GM12874 (cell line): ENCODE measurements around the gene CCDC175.

Experiments used
- CTCF ChIP-seq: IDR thresholded peaks from 2 replicates; pipeline ENCODE4 v1.5.1; 2011; ENCODE audit warnings: low read depth, mild to moderate bottlenecking, control low read depth, low read length, moderate library complexity; ENCODE audit not compliant: insufficient read depth

The CCDC175 gene

DNA sequence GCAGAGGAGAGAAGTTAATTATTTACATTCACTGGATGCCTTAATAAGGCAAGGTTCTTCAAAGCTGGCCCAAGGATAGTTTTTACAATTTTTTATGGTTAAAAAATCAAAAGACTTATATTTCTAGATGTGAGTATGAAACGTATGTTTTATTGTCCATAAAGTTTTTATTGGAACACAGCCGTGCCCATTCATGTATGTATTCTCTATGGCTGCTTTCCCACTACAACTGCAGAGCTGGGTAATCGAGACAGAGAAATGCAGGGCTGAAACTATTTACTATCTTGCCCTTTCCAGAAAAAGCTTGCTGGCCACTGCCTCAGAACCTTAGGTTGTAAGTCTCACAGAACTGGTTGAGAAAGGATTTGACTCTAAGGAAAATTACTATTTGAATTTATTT, 75.9 kb downstream of the CCDC175 start:
- TF ChIP-seq CTCF, result no peak

- no peak for TF ChIP-seq CTCF
Measured at GRCh38 chr14:59492384-59492783, 84.2 kb downstream of the CCDC175 start.

GRCh38 chr14:59490756-59491155, 85.9 kb downstream of the CCDC175 start:
- TF ChIP-seq CTCF, result no peak

DNA sequence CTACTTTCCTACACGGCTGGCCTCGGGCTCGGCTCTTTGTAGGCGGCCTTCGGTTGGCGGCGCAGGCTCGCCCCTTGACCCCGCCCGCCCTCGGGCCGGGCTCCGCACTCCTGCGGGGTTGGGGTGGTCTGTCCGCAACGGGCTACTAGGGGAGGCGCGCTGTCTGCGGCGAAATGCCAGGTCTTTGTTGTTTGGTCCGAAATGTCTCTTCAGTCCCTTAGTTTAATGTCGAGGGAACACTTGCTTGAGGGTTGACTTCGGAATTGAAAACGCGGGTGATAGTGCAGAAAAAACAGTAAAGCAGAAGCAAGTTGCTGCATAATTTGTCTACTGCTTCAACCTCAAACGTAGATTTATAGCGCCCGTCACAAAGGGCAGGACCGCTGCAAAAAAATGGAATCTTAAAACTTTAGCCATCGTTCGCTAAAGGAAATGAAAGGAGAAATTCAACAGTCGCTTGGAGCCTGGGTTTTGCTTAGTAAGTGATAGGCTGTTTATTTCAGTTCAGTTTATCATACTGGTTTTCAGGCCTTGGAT, 91.9 kb downstream of the CCDC175 start:
- no peak for TF ChIP-seq CTCF

DNA sequence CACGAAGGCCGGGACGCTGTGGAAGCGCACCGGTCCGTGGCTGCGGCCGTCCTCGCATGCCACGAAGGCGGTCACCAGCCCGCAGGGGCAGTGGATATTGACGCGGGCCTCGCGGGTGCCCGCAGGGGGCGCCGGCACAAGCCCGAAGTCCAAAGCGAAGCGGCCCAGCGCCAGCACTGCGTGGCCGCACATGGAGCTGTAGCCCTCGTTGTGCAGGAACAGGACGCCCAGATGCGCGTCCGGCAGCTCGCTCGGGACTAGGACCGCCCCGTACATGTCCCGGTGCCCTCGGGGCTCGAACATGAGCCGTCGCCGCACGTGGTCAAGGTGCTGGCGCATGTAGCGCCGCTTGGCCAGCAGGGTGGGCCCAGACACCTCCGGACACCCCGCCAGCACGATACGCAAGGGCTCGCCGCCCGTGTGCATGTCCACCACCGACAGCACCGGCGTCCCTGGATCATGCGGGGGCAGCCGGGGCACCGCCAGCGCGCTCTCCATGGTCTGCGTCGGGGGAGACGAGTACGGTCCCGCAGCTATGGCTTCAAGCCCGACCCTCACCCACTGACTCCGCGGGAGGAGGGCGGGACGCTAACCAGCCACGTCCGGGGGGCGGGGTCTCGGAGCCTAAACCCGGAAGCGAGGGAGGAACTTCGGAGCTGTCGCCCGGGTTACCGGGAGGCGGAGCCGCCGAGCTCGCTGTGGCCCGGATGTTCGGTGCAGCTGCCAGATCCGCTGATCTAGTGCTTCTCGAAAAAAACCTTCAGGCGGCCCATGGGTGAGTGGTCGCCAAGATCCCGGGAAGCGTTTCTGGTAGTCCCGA, 92.6 kb downstream of the CCDC175 start, which contains the start of the genes JKAMP and L3HYPDH:
JKAMP (plus strand) TSS at position 699 of the 820 bp plus-strand sequence; CDS start at position 772, 73 bp downstream.
L3HYPDH (minus strand) TSS at position 590 of the 820 bp plus-strand sequence; CDS start at position 498, 92 bp downstream.
- peak; percentile 55 for TF ChIP-seq CTCF

- TF ChIP-seq CTCF, result no peak
Measured at GRCh38 chr14:59483363-59483762, 93.2 kb downstream of the CCDC175 start.

- TF ChIP-seq CTCF, result no peak
Measured at GRCh38 chr14:59482541-59483331, 93.9 kb downstream of the CCDC175 start.
